Upper lobe of left lung (tissue), 6 donors: ENCODE data around the gene OGDHL. TPM values are rescaled to one million over a fixed set of nuclear protein-coding genes. Genes with fewer than 3 reads are reported as not detected.
"Not testable (repeated sequence)": the region's sequence is repeated elsewhere in the genome, so short reads cannot be mapped to it uniquely, and the experiment has no call there.

ENCODE experiments used
- ATAC-seq, 2 donors: fragments of 200-7000 bp; cut with Tn5 transposase; one replicate each; pipeline ENCODE4 v1.9.1; 2022; ENCODE audit warnings: mild to moderate bottlenecking in 2 of 2, moderate library complexity in 2 of 2; ENCODE audit not compliant: low FRiP score in 2 of 2
- DNase-seq, 2 donors: peaks; one replicate each; pipeline ENCODE4 v3.0.0-alpha.2; 2019 to 2020
- H3K27ac ChIP-seq, 4 donors: fragments of 200-600 bp; sonication (generic); one replicate each; pipeline ENCODE4 v1.5.1; 2016 to 2019
- H3K27me3 ChIP-seq, 4 donors: fragments of 200-600 bp; sonication (generic); one replicate each; pipeline ENCODE4 v1.5.1; 2017 to 2019
- H3K36me3 ChIP-seq, 4 donors: fragments of 200-600 bp; sonication (generic); one replicate each; pipeline ENCODE4 v1.5.1; 2016 to 2019
- H3K4me1 ChIP-seq, 4 donors: fragments of 200-600 bp; sonication (generic); one replicate each; pipeline ENCODE4 v1.5.1; 2018 to 2019
- H3K4me3 ChIP-seq, 4 donors: fragments of 200-600 bp; sonication (generic); one replicate each; pipeline ENCODE4 v1.5.1; 2017 to 2019; ENCODE audit warnings: mild to moderate bottlenecking in 2 of 4, moderate library complexity in 1 of 4
- H3K9me3 ChIP-seq, 4 donors: fragments of 200-600 bp; sonication (generic); one replicate each; pipeline ENCODE4 v1.5.1; 2018 to 2019
- EP300 ChIP-seq, 4 donors: sonication (generic); formaldehyde crosslinking; IDR thresholded peaks; one replicate each; pipeline ENCODE4 v1.5.1; 2017; ENCODE audit warnings: antibody characterized with exemption in 4 of 4, control low read depth in 2 of 4
- POLR2A ChIP-seq, 4 donors: fragments of 450-650 bp; IDR thresholded peaks; one replicate each; pipeline ENCODE4 v1.5.1; 2016 to 2017; ENCODE audit warnings: antibody characterized with exemption in 4 of 4, mild to moderate bottlenecking in 2 of 4
- POLR2AphosphoS5 ChIP-seq, 2 donors: sonication (generic); formaldehyde crosslinking; IDR thresholded peaks; one replicate each; pipeline ENCODE4 v1.5.1; 2017; ENCODE audit warnings: antibody characterized with exemption in 2 of 2
- WGBS, 2 donors: methylation state at CpG; one replicate each; pipeline ENCODE4 v1.1.5; 2017 to 2018; 5-methylcytosine and 5-hydroxymethylcytosine counted together
- total RNA-seq, 6 donors: library from RNA; depleted of rRNA in 4 of 6; stranded (reverse); fragments of >200 nt in 4 of 6; gene quantifications; one replicate each; pipeline versions ENCODE4 v1.1.0 to v1.2.1, GENCODE V29; 2016 to 2021
- TF ChIP-seq, protein P1 (sequence below), 6 experiments: fragments of 450-650 bp in 4 of 6; fragments of 200-600 bp in 2 of 6; sonication (generic) in 2 of 6; IDR thresholded peaks; one replicate each; pipeline ENCODE4 v1.5.1; 2016 to 2019; ENCODE audit warnings: antibody characterized with exemption in 6 of 6
- donor health status: DM: no; HTN: no; CAD: no; lungs with moderate emphysema.
- donor health status: DM: no; HTN: yes; CAD: no; lungs with severe emphysema.

Gene OGDHL
- total RNA-seq, 6 donors from 2014 or later, result 0.10 to 0.46 (median 0.22) TPM; not detected in 2

DNA sequence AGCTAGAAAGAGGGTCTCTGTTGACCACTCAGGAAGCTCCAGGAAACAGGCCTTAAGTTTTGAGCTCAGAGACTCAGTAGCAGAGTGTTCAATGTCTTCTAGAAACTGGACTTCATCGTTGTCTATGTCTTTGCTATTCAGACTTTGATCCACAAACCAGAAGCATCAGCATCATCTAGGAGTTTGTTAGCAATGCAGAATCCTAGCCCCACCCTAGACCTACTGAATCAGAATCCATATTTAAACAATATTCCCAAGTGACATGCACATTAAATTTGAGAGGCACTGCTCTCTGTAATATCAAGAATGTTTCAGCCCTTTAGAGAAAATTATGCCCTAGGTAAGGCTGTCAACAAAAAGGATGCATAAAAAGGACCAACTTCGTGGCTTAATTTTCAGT, 12.9 kb upstream of the OGDHL start:
- H3K27ac ChIP-seq, result no peak overlapping the region
- DNase-seq, result no peak
- 71 to 79% methylated on average over 2 of the region's 2 CpGs for WGBS, 2 donors
- TF ChIP-seq EP300 (IDR thresholded peaks at IDR 0.05), result no peak
- TF ChIP-seq, protein P1, sequence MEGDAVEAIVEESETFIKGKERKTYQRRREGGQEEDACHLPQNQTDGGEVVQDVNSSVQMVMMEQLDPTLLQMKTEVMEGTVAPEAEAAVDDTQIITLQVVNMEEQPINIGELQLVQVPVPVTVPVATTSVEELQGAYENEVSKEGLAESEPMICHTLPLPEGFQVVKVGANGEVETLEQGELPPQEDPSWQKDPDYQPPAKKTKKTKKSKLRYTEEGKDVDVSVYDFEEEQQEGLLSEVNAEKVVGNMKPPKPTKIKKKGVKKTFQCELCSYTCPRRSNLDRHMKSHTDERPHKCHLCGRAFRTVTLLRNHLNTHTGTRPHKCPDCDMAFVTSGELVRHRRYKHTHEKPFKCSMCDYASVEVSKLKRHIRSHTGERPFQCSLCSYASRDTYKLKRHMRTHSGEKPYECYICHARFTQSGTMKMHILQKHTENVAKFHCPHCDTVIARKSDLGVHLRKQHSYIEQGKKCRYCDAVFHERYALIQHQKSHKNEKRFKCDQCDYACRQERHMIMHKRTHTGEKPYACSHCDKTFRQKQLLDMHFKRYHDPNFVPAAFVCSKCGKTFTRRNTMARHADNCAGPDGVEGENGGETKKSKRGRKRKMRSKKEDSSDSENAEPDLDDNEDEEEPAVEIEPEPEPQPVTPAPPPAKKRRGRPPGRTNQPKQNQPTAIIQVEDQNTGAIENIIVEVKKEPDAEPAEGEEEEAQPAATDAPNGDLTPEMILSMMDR (IDR thresholded peaks at IDR 0.05), result no peak
- no peak for TF ChIP-seq POLR2A (IDR thresholded peaks at IDR 0.05)
- TF ChIP-seq POLR2AphosphoS5 (IDR thresholded peaks at IDR 0.05), result no peak
- no peaks in the 10 kb centered on the region for H3K36me3 ChIP-seq
- H3K4me1 ChIP-seq, result no peaks in the 10 kb centered on the region
- ATAC-seq, result no peak
- no peaks in the 10 kb centered on the region for H3K9me3 ChIP-seq
- no peaks in the 10 kb centered on the region for H3K27me3 ChIP-seq
- H3K4me3 ChIP-seq, result no peak overlapping the region

DNA sequence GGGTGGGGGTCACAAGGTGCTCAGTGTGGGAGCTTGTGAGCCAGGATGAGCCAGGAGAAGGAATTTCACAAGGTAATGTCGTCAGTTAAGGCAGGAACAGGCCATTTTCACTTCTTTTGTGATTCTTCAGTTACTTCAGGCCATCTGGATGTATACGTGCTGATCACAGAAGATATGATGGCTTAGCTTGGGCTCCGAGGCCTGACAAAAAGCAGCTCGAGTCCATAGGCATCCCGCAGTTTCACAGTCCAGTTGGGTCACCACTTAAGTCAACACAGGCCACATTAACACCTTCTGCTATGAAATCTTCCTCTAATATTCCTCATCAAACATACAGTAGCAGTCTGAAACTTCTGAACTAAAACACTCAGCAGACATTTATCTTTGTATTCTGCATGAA, 10.8 kb upstream of the OGDHL start:
- not testable (repeated sequence) for H3K27ac ChIP-seq, H3K36me3 ChIP-seq, H3K9me3 ChIP-seq, ATAC-seq, DNase-seq, H3K4me3 ChIP-seq, H3K4me1 ChIP-seq
- WGBS, 2 donors, result 41 to 47% methylated on average over 5 of the region's 5 CpGs
- peaks cover 0 to 13% (median 8%) of the 10 kb centered on the region in 4 donors for H3K27me3 ChIP-seq

DNA sequence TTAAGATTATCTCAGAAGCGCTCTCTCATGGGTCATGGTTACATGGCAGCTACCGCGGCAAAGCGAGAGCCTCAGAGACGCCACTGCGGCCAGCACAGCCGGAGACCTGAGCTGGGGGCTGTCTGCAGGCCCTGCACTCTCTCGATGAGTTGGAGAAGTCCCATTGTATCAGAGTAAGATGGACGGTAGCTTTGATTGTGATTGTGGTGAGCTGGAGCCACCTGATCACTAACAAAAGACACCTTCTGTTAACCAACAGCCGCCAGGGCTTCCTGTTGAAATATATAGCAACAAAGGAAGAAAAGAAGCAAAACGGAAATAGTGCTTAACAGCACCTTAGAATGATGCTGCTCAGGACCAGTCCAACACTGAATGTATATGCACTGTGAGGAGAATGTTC, 8.9 kb upstream of the OGDHL start:
- not testable (repeated sequence) for H3K4me3 ChIP-seq, H3K27ac ChIP-seq, ATAC-seq, H3K4me1 ChIP-seq, H3K9me3 ChIP-seq, H3K36me3 ChIP-seq
- WGBS, 2 donors, result 41 to 57% methylated on average over 11 of the region's 11 CpGs
- DNase-seq, result peak in 1 of 2 donors; percentile 40
- peaks cover 0 to 17% (median 9%) of the 10 kb centered on the region in 4 donors for H3K27me3 ChIP-seq

DNA sequence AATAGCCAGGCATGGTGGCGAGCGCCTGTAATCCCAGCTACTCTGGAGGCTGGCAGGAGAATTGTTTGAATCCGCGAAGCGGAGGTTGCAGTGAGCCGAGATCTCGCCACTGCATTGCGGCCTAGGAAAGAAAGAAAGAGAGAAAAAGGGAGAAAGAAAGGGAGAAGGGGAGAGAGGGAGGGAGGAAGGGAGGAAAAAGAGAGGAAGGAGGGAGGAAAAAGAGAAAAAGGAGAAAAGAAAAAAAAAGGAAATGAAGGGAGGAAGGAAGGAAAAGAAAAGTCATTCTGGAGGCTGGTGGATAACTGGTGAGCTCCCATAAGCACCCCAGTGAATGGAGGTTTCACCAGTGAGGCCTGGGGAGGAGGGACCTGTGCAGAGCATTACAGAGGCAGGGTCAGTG, 7.6 kb upstream of the OGDHL start:
- H3K36me3 ChIP-seq, result no peaks in the 10 kb centered on the region
- DNase-seq, result no peak
- H3K27me3 ChIP-seq, result peaks cover 0 to 17% (median 9%) of the 10 kb centered on the region in 4 donors
- peaks cover 0 to 5% (median 1%) of the 10 kb centered on the region in 4 donors for H3K9me3 ChIP-seq
- 88 to 97% methylated on average over 8 of the region's 8 CpGs for WGBS, 2 donors
- peak in 1 of 2 donors; percentile 30 for ATAC-seq
- no peak overlapping the region for H3K27ac ChIP-seq
- TF ChIP-seq POLR2A (IDR thresholded peaks at IDR 0.05) (no peak), EP300 (IDR thresholded peaks at IDR 0.05) (no peak), POLR2AphosphoS5 (IDR thresholded peaks at IDR 0.05) (no peak)
- TF ChIP-seq, protein P1 (IDR thresholded peaks at IDR 0.05), result no peak
- H3K4me1 ChIP-seq, result no peaks in the 10 kb centered on the region
- H3K4me3 ChIP-seq, result no peak overlapping the region

DNA sequence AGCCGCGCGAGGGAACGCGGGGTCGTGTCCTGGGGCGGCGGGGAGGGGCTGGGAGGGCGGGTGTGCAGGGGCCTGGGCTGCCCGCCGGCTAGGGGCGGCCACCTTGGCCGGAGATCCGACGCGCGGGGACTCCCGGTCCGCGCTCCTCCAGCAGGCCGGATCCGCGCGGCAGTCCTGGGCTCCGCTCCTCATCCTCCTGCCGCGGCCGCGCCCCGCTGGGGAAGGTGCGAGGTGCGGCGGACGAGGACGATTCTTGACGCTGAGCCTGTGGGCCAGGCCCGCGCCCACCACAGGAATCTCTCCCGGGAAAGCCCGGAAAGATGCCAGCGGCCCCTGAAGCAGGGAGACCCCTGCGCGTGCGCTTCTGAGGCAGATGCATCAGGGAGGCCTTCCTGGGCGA, 6.6 kb upstream of the OGDHL start:
- no peaks in the 10 kb centered on the region for H3K4me1 ChIP-seq
- WGBS, 2 donors, result 15 to 21% methylated on average over 9 to 14 of the region's 45 CpGs
- peaks cover 0 to 17% (median 9%) of the 10 kb centered on the region in 4 donors for H3K27me3 ChIP-seq
- peaks cover 0 to 5% (median 1%) of the 10 kb centered on the region in 4 donors for H3K9me3 ChIP-seq
- ATAC-seq (peak in 1 of 2 donors; percentile 26), DNase-seq (peak in 1 of 2 donors; percentile 62)
- TF ChIP-seq EP300 (IDR thresholded peaks at IDR 0.05) (no peak), POLR2A (IDR thresholded peaks at IDR 0.05) (no peak), POLR2AphosphoS5 (IDR thresholded peaks at IDR 0.05) (no peak)
- TF ChIP-seq, protein P1 (IDR thresholded peaks at IDR 0.05), result no peak
- H3K4me3 ChIP-seq, result no peak overlapping the region
- no peaks in the 10 kb centered on the region for H3K36me3 ChIP-seq
- H3K27ac ChIP-seq, result no peak overlapping the region

DNA sequence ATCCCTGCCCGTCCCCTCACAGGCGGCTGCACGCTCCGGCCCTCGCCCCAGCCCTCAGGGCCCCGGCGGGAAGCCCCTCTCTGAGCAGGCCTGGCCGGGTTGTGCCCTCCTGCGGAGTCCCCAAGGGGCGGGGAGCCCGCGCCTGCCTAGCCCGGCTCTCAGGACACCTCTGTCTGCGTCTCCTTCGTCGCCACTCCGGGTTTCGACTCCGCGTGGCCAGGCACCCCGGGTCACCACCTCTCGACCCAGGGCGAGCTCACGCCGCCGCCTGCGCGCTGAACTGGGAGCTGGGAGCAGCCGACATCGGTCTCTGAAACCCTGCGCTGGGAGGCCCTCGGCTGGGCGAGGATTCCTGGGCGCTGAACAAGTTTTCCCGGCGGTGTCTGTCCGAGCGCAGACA, 6.2 kb upstream of the OGDHL start:
- Histone ChIP-seq H3K27me3 (peaks cover 0 to 17% (median 9%) of the 10 kb centered on the region in 4 donors), H3K4me1 (no peaks in the 10 kb centered on the region), H3K9me3 (peaks cover 0 to 5% (median 1%) of the 10 kb centered on the region in 4 donors), H3K27ac (no peak overlapping the region), H3K4me3 (no peak overlapping the region), H3K36me3 (no peaks in the 10 kb centered on the region)
- peak in 1 of 2 donors; percentile 64 for DNase-seq
- WGBS, 2 donors, result 11% methylated on average over 9 of the region's 38 CpGs; no CpG with 5 or more reads in 1 of the 2 donors
- no peak for ATAC-seq
- TF ChIP-seq, protein P1 (IDR thresholded peaks at IDR 0.05), result no peak
- no peak for TF ChIP-seq EP300 (IDR thresholded peaks at IDR 0.05)
- TF ChIP-seq POLR2AphosphoS5 (IDR thresholded peaks at IDR 0.05), result no peak
- TF ChIP-seq POLR2A (IDR thresholded peaks at IDR 0.05), result no peak
